HepG2 (cell line): ENCODE results near the gene MAP3K5. TPM values are rescaled to one million over a fixed set of nuclear protein-coding genes. Genes with fewer than 3 reads are reported as not detected.

ENCODE experiments used
- ATAC-seq: fragments of 200-7000 bp; cut with Tn5 transposase; 3 replicates; pipeline ENCODE4 v1.9.1; 2020; ENCODE audit warnings: mild to moderate bottlenecking, moderate library complexity
- BruUV-seq: library from RNA; stranded (reverse); fragments of 400-500 nt; replicated peaks from 2 replicates; lab custom pipeline; 2021; lab: Mats Ljungman, UMichigan
- CTCF ChIA-PET: fragments of 300-600 bp; formaldehyde crosslinking; extraction: SDS; loops from one replicate; lab custom pipeline; 2021; ENCODE audit warnings: low total read pairs, inconsistent platforms, low intra/inter-chr PET ratio; lab: Yijun Ruan, JAX
- POLR2A ChIA-PET: fragments of 350-600 bp; sonication (Branson Sonifier 250); formaldehyde crosslinking; loops from one replicate; lab custom pipeline; 2020; ENCODE audit warnings: antibody characterized with exemption, inconsistent platforms; lab: Yijun Ruan, JAX
- DNase-seq: peaks from one replicate; pipeline ENCODE4 v3.0.0-alpha.2; 2015; ENCODE audit warnings: low spot score
- FAIRE-seq: peaks from 3 replicates; lab custom pipeline; 2011; peaks lifted over from hg19 to GRCh38; lab: Jason Lieb, UNC
- H2AFZ ChIP-seq: one replicate; pipeline ENCODE4 v1.6.1; 2011; ENCODE audit warnings: low read length, inconsistent platforms
- H3K27ac ChIP-seq: fragments of 300-600 bp; 3 replicates; pipeline ENCODE4 v1.8.0; 2011; ENCODE audit warnings: mixed run types, mild to moderate bottlenecking, mixed read lengths, low read length, inconsistent platforms; ENCODE audit not compliant: insufficient read depth; ENCODE audit errors: extremely low read length
- H3K27me3 ChIP-seq, 2 experiments: fragments of 200-600 bp in 1 of 2; 2 replicates in 1 of 2; 3 replicates in 1 of 2; pipeline versions ENCODE4 v1.6.0 to v1.8.0; 2011; ENCODE audit warnings: low read length in 2 of 2, mild to moderate bottlenecking in 2 of 2, moderate library complexity in 2 of 2, inconsistent platforms in 1 of 2; ENCODE audit not compliant: insufficient read depth in 2 of 2, control insufficient read depth in 1 of 2
- H3K36me3 ChIP-seq, 2 experiments: fragments of 200-600 bp in 1 of 2; replicated peaks in 1 of 2; 2 replicates in 1 of 2; 3 replicates in 1 of 2; pipeline versions ENCODE4 v1.5.1 to v1.8.0; 2011; ENCODE audit warnings: low read length in 2 of 2, inconsistent platforms in 1 of 2; ENCODE audit not compliant: insufficient read depth in 2 of 2, control insufficient read depth in 1 of 2
- H3K4me1 ChIP-seq: 2 replicates; pipeline ENCODE4 v1.5.1; 2012; ENCODE audit warnings: low read length, inconsistent platforms; ENCODE audit not compliant: insufficient read depth
- H3K4me2 ChIP-seq: 2 replicates; pipeline ENCODE4 v1.6.0; 2011; ENCODE audit warnings: low read depth, low read length, inconsistent platforms
- H3K4me3 ChIP-seq, 3 experiments: fragments of 200-600 bp in 1 of 3; sonication (generic), shearing (Covaris generic) in 1 of 3; replicated peaks in 1 of 3; 2 replicates each; pipeline ENCODE4 v1.5.1; 2011 to 2016; ENCODE audit warnings: low read length in 3 of 3, inconsistent platforms in 2 of 3, low read depth in 2 of 3, mild to moderate bottlenecking in 2 of 3, control low read depth in 1 of 3, mixed read lengths in 1 of 3; ENCODE audit not compliant: insufficient read depth in 1 of 3
- H3K79me2 ChIP-seq: one replicate; pipeline ENCODE4 v1.6.1; 2011; ENCODE audit warnings: low read length, inconsistent platforms; ENCODE audit not compliant: insufficient read depth
- H3K9ac ChIP-seq: 2 replicates; pipeline ENCODE4 v1.6.0; 2011; ENCODE audit warnings: mild to moderate bottlenecking, low read depth, low read length, inconsistent platforms; ENCODE audit not compliant: insufficient read depth
- H3K9me3 ChIP-seq: 2 replicates; pipeline ENCODE4 v1.5.1; 2012; ENCODE audit warnings: mild to moderate bottlenecking, low read length
- H4K20me1 ChIP-seq: 2 replicates; pipeline ENCODE4 v1.6.0; 2011; ENCODE audit warnings: inconsistent platforms, mild to moderate bottlenecking, low read length, moderate library complexity; ENCODE audit not compliant: insufficient read depth
- NFKBIZ ChIP-seq: IDR thresholded peaks from 2 replicates; pipeline ENCODE4 v1.6.1; 2018; ENCODE audit warnings: missing genetic modification reagents, missing compliant biosample characterization
- PCBP1 ChIP-seq: fragments of 200-400 bp; formaldehyde crosslinking; IDR thresholded peaks from 2 replicates; pipeline ENCODE4 v1.6.1; 2017; ENCODE audit warnings: mild to moderate bottlenecking, low read depth, low read length, borderline replicate concordance
- ZBTB40 ChIP-seq, 2 experiments: fragments of 450-650 bp in 1 of 2; sonication (generic) in 1 of 2; formaldehyde crosslinking in 1 of 2; IDR thresholded peaks; 2 replicates each; pipeline versions ENCODE4 v1.6.1 to v1.8.0; 2016 to 2022; ENCODE audit warnings: antibody characterized with exemption in 1 of 2, mild to moderate bottlenecking in 1 of 2, missing genetic modification reagents in 1 of 2
- ZNF101 ChIP-seq: sonication (generic); formaldehyde crosslinking; IDR thresholded peaks from 2 replicates; pipeline ENCODE4 v1.4.0; 2020; ENCODE audit warnings: mild to moderate bottlenecking, low read depth, missing genetic modification reagents, borderline replicate concordance
- ZNF234 ChIP-seq: sonication (generic); formaldehyde crosslinking; conservative IDR thresholded peaks from 2 replicates; pipeline ENCODE4 v1.5.1; 2020; ENCODE audit warnings: mild to moderate bottlenecking, missing genetic modification reagents
- WGBS: methylation state at CpG from one replicate; pipeline ENCODE4 v1.1.6; 2017; ENCODE audit warnings: low lambda C conversion rate; 5-methylcytosine and 5-hydroxymethylcytosine counted together
- in situ Hi-C: cut with HindIII; loops from 2 replicates; pipeline ENCODE4 v1.10.0; 2017; ENCODE audit warnings: low pct_unique_long_range_greater_than_20kb; ENCODE audit not compliant: extremely low pct_ligation_motif_present
- intact Hi-C: fragments of 100-400 bp; cut with micrococcal nuclease; formaldehyde crosslinking; loops from one replicate; pipeline ENCODE4 v1.10.0; 2022; ENCODE audit not compliant: unreplicated experiment
- polyA plus RNA-seq, 8 experiments: library from polyadenylated mRNA; depleted of rRNA in 3 of 8; stranded (reverse) in 7 of 8; unstranded in 1 of 8; fragments of >200 nt; fragmentation: Illumina TruSeq in 4 of 8; extraction: Trizol in 4 of 8; gene quantifications; 2 replicates each; pipeline versions ENCODE4 v1.2.1 to v1.2.3, GENCODE V29; 2011 to 2016; ENCODE audit warnings: low read depth in 4 of 8, missing spikeins in 1 of 8, mixed read lengths in 1 of 8; ENCODE audit not compliant: insufficient read depth in 1 of 8
- total RNA-seq, 5 experiments: library from RNA; depleted of rRNA; stranded (reverse); fragments of >200 nt; fragmentation: Illumina TruSeq; extraction: Trizol; gene quantifications; 2 replicates each; pipeline ENCODE4 v1.2.3, GENCODE V29; 2016; ENCODE audit warnings: low read depth in 1 of 5

MAP3K5 gene
- total and polyA plus RNA-seq, 2 of the 13 experiments (the other 11 are each of a cell fraction or from before 2014, with no cell fraction given) = not detected

- intact Hi-C loops (no loop called here), in situ Hi-C loops (no loop called here)
- Histone ChIP-seq H4K20me1 (no peaks in the 10 kb centered on the region), H3K27ac (no peak overlapping the region), H3K4me1 (no peaks in the 10 kb centered on the region), H2AFZ (no peak overlapping the region), H3K27me3 (no peaks in the 10 kb centered on the region; a peak in 1 of 5 replicates), H3K4me3 (no peak overlapping the region), H3K36me3 (no peaks in the 10 kb centered on the region), H3K4me2 (no peak overlapping the region), H3K79me2 (no peaks in the 10 kb centered on the region), H3K9ac (no peak overlapping the region), H3K9me3 (no peaks in the 10 kb centered on the region; the same call in 1 of the 2 replicates)
- BruUV-seq = no TSS peak
- 91% methylated on average over 1 of the region's 1 CpG for WGBS
- FAIRE-seq = no peak
- CTCF ChIA-PET = no interaction called here
- ATAC-seq = no peak
- no peak for DNase-seq
- POLR2A ChIA-PET = no interaction called here
- TF ChIP-seq NFKBIZ (CRISPR knock-in tag) (no peak), ZBTB40 (IDR thresholded peaks at IDR 0.05) (no peak), ZBTB40 (CRISPR knock-in tag; IDR thresholded peaks at IDR 0.05) (no peak), PCBP1 (no peak), ZNF101 (CRISPR knock-in tag) (no peak), ZNF234 (CRISPR knock-in tag) (no peak)
Measured at GRCh38 chr6:136718476-136718875, 73.8 kb downstream of the MAP3K5 start.
